GM12865 (cell line): ENCODE measurements around the gene NCF2.
A peak's percentile ranks its signal among the peaks of the same experiment; 100 is the strongest.
"Not testable (repeated sequence)": the region's sequence is repeated elsewhere in the genome, so short reads cannot be mapped to it uniquely, and the experiment has no call there.

Experiments
- DNase-seq: peaks from one replicate; pipeline ENCODE4 v3.0.0; 2010; ENCODE audit warnings: low read depth
- H3K4me3 ChIP-seq: 2 replicates; pipeline ENCODE4 v1.5.1; 2011; ENCODE audit warnings: mild to moderate bottlenecking, low read depth, low read length, control low read depth
- TF ChIP-seq, protein P1 (sequence below): IDR thresholded peaks from 2 replicates; pipeline ENCODE4 v1.5.1; 2011; ENCODE audit warnings: low read length, control low read depth, low read depth, inconsistent platforms; ENCODE audit not compliant: insufficient read depth; ENCODE audit errors: missing control alignments

The NCF2 gene

DNA sequence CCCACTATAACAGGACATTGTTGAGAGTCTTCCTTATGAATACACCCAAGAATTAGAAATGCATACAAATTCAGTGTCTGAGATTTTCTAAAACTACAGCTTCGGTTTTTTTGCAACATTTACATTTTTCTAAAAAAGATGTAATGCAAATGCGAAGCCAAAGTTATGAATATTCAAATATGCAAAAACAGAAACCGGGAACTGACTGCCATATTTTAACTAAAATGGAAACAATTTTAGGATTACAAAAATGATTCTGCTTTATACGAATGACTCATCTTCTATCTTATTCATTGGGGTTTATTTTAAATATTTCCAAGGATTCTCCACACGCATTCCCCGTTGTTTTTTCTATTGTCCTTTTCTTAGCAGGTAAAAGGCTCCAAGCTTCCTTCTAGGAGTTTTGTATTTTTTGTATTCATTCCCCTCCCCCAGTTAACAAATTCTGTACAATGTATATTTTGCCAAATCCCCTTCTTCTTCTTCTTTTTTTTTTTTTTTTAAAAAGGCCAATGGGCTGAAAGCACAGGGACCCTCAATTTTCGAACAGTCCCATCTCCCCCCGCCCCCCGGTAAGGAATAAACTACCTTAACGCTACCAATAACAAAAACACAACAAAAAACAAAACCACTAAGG is 44.3 kb upstream of the NCF2 start:
- no peak for DNase-seq
- peak overlapping the region; percentile 87 for H3K4me3 ChIP-seq
- TF ChIP-seq, protein P1, sequence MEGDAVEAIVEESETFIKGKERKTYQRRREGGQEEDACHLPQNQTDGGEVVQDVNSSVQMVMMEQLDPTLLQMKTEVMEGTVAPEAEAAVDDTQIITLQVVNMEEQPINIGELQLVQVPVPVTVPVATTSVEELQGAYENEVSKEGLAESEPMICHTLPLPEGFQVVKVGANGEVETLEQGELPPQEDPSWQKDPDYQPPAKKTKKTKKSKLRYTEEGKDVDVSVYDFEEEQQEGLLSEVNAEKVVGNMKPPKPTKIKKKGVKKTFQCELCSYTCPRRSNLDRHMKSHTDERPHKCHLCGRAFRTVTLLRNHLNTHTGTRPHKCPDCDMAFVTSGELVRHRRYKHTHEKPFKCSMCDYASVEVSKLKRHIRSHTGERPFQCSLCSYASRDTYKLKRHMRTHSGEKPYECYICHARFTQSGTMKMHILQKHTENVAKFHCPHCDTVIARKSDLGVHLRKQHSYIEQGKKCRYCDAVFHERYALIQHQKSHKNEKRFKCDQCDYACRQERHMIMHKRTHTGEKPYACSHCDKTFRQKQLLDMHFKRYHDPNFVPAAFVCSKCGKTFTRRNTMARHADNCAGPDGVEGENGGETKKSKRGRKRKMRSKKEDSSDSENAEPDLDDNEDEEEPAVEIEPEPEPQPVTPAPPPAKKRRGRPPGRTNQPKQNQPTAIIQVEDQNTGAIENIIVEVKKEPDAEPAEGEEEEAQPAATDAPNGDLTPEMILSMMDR, result no peak

DNA sequence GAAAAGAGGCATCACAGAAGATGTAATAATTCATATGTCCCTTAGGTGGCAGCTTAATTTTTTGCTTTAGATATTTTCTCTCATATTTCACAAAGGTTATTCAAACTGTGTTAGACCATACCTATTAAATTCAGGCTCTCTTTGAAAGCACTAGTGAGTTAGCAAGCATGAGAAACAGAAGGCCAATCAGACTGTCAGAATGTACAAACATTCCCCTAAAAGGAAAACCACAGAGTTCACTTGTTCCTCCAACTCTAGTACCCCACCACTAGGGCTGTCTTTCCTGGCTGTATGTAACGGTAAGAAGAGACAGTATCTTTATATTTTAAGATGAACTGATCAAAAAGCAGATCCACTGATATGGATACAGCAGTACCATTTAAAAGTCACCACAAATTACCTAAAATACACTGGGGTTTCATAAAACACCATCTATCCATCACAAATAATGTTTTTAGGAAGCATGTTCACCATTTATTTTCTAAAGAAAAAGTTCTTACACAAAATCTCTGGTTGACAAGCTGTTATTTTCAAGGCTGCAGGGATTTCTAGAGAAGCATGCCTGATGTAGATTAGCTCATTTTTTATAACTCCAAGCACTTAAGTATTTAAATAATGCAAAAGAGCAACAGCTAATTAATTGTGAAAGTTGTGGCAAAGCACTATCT is 43.6 kb upstream of the NCF2 start:
- TF ChIP-seq, protein P1, result peak; percentile 36
- H3K4me3 ChIP-seq, result peak overlapping the region; percentile 87
- DNase-seq, result peak; percentile 84

- TF ChIP-seq, protein P1, result no peak
- DNase-seq, result peak; percentile 51
- peak overlapping the region; percentile 87 for H3K4me3 ChIP-seq
Observed at GRCh38 chr1:183632964-183633363, 42.7 kb upstream of the NCF2 start.

- H3K4me3 ChIP-seq, result peak overlapping the region; percentile 87
- TF ChIP-seq, protein P1, result no peak
- no peak for DNase-seq
Observed at GRCh38 chr1:183632114-183632513, 41.9 kb upstream of the NCF2 start.

DNA sequence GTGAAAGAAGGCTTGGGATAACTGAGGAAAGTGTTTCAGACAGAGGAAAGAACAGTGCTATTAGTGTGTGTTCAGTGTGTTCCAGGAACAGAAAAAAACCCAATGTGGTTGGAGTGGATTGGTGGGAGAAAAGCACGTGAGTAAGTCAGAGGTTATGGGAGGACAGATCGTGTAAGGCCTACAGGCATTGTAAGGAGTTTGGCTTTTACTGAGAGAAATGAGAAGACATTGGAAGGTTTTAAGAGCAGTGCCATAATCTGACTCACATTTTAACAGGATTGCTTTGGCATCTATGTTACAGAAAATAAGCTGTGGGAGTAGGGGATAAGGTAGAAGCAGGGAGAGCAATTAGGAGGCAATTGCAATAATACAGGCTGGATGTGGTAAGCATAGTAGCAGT is 40.5 kb upstream of the NCF2 start:
- H3K4me3 ChIP-seq, result no peak overlapping the region
- TF ChIP-seq, protein P1, result no peak
- no peak for DNase-seq

- TF ChIP-seq, protein P1, result no peak
- DNase-seq, result no peak
- H3K4me3 ChIP-seq, result no peak overlapping the region
Observed at GRCh38 chr1:183628537-183628936, 38.3 kb upstream of the NCF2 start.

DNA sequence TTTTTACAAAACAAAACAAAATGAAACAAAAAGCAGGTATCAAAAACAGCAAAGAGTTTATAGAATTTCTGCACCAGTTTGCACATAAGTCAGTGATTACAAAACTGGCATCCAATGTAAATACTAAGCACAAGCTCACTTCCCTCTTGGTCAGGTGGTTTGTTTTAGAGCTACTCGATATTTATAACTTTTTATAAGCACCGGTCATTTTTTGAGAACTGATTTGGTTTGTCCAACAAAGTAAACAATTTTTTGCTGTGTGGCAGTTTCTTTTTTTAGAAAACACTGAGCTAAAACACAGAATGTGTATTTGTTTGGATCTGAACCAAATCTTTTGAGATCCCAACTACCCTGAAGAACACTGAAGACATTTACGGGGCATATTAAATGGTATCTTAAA is 36.0 kb upstream of the NCF2 start:
- not testable (repeated sequence) for DNase-seq, H3K4me3 ChIP-seq
